ENCODE results near the gene ATP5MC2.
"Not testable (repeated sequence)": the region's sequence is repeated elsewhere in the genome, so short reads cannot be mapped to it uniquely, and the experiment has no call there.

Gene ATP5MC2

GRCh38 chr12:53686436-53686835 lies 10.6 kb upstream of the ATP5MC2 start:
- Histone ChIP-seq H3K4me3 (ENCODE audit: low read depth, low read length) (no peak overlapping the region), H3K27ac (no peak overlapping the region)
- TF ChIP-seq CTCF (IDR thresholded peaks at IDR 0.05; ENCODE audit: low read depth, low read length): no peak

GRCh38 chr12:53684654-53685220 lies 8.9 kb upstream of the ATP5MC2 start:
- no peak for TF ChIP-seq CTCF (IDR thresholded peaks at IDR 0.05; ENCODE audit: low read depth, low read length)
- DNase-seq: no peak
- Histone ChIP-seq H3K27ac (no peak overlapping the region), H3K36me3 (no peaks in the 10 kb centered on the region), H3K9me3 (ENCODE audit: severe bottlenecking) (no peaks in the 10 kb centered on the region), H3K4me3 (ENCODE audit: low read depth, low read length) (no peak overlapping the region), H3K27me3 (ENCODE audit: insufficient read depth, low read depth, severe bottlenecking) (no peaks in the 10 kb centered on the region)

More at GRCh38 chr12:53686436-53686835, 10.6 kb upstream of the ATP5MC2 start:
- Histone ChIP-seq H3K9me3 (ENCODE audit: severe bottlenecking) (no peaks in the 10 kb centered on the region), H3K27me3 (ENCODE audit: insufficient read depth, low read depth, severe bottlenecking) (no peaks in the 10 kb centered on the region), H3K36me3 (no peaks in the 10 kb centered on the region)
- DNase-seq: no peak

GRCh38 chr12:53683983-53684382 lies 8.1 kb upstream of the ATP5MC2 start:
- Histone ChIP-seq H3K4me3 (ENCODE audit: low read depth, low read length) (no peak overlapping the region), H3K9me3 (ENCODE audit: severe bottlenecking) (no peaks in the 10 kb centered on the region), H3K27ac (no peak overlapping the region), H3K27me3 (ENCODE audit: insufficient read depth, low read depth, severe bottlenecking) (no peaks in the 10 kb centered on the region), H3K36me3 (no peaks in the 10 kb centered on the region)
- TF ChIP-seq CTCF (IDR thresholded peaks at IDR 0.05; ENCODE audit: low read depth, low read length): no peak
- no peak for DNase-seq

GRCh38 chr12:53683494-53683893 lies 7.6 kb upstream of the ATP5MC2 start:
- no peak overlapping the region for H3K4me3 ChIP-seq (ENCODE audit: low read depth, low read length)
- no peaks in the 10 kb centered on the region for H3K27me3 ChIP-seq (ENCODE audit: insufficient read depth, low read depth, severe bottlenecking)
- no peaks in the 10 kb centered on the region for H3K9me3 ChIP-seq (ENCODE audit: severe bottlenecking)
- no peak for DNase-seq
- no peaks in the 10 kb centered on the region for H3K36me3 ChIP-seq
- H3K27ac ChIP-seq: no peak overlapping the region
- TF ChIP-seq CTCF (IDR thresholded peaks at IDR 0.05; ENCODE audit: low read depth, low read length): no peak

- not testable (repeated sequence) for H3K9me3 ChIP-seq (ENCODE audit: severe bottlenecking); H3K27ac ChIP-seq; H3K4me3 ChIP-seq (ENCODE audit: low read depth, low read length); DNase-seq; H3K36me3 ChIP-seq; H3K27me3 ChIP-seq (ENCODE audit: insufficient read depth, low read depth, severe bottlenecking)
Observed at GRCh38 chr12:53680061-53680460, 4.2 kb upstream of the ATP5MC2 start.

GRCh38 chr12:53677800-53678148 lies 1.9 kb upstream of the ATP5MC2 start:
- H3K27me3 ChIP-seq (ENCODE audit: insufficient read depth, low read depth, severe bottlenecking): no peaks in the 10 kb centered on the region
- no peaks in the 10 kb centered on the region for H3K9me3 ChIP-seq (ENCODE audit: severe bottlenecking)
- peak overlapping the region; percentile 69 for H3K4me3 ChIP-seq (ENCODE audit: low read depth, low read length)
- peak overlapping the region; percentile 87 for H3K27ac ChIP-seq
- H3K36me3 ChIP-seq: peaks cover 16% of the 10 kb centered on the region
- TF ChIP-seq CTCF (IDR thresholded peaks at IDR 0.05; ENCODE audit: low read depth, low read length): no peak
- peak; percentile 21 for DNase-seq

Measured in WERI-Rb-1 (cell line).